Measurements from ENCODE around the gene PLEK.

PLEK gene

DNA sequence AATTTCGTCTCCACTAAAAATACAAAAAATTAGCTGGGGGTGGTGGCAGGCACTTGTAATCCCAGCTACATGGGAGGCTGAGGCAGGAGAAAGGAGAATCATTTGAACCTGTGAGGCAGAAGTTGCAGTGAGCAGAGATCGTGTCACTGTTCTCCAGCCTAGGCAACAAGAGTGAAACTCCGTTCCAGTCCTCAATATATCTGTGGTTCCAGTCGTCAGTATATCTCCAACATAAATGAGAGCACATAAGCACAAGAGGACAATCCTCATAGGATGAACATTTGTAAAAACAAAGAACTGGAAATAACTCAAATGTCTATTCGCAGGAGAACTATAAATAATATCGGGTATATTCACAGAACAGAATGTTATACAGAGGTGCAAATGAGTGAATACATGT lies 13.1 kb upstream of the PLEK start:
- no peaks in the 10 kb centered on the region for H3K27me3 ChIP-seq (ENCODE audit: insufficient read depth, poor library complexity, severe bottlenecking)
- H3K36me3 ChIP-seq (ENCODE audit: low read depth): no peaks in the 10 kb centered on the region
- H3K27ac ChIP-seq (ENCODE audit: poor library complexity, severe bottlenecking): no peak overlapping the region
- DNase-seq (ENCODE audit: low spot score) (no peak), ATAC-seq (ENCODE audit: low read depth) (no peak)
- TF ChIP-seq, protein P1, sequence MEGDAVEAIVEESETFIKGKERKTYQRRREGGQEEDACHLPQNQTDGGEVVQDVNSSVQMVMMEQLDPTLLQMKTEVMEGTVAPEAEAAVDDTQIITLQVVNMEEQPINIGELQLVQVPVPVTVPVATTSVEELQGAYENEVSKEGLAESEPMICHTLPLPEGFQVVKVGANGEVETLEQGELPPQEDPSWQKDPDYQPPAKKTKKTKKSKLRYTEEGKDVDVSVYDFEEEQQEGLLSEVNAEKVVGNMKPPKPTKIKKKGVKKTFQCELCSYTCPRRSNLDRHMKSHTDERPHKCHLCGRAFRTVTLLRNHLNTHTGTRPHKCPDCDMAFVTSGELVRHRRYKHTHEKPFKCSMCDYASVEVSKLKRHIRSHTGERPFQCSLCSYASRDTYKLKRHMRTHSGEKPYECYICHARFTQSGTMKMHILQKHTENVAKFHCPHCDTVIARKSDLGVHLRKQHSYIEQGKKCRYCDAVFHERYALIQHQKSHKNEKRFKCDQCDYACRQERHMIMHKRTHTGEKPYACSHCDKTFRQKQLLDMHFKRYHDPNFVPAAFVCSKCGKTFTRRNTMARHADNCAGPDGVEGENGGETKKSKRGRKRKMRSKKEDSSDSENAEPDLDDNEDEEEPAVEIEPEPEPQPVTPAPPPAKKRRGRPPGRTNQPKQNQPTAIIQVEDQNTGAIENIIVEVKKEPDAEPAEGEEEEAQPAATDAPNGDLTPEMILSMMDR (IDR thresholded peaks at IDR 0.05; ENCODE audit: poor library complexity, severe bottlenecking): no peak
- peaks cover 10% of the 10 kb centered on the region for H3K4me1 ChIP-seq (ENCODE audit: insufficient read depth, poor library complexity, severe bottlenecking)
- H3K4me3 ChIP-seq (ENCODE audit: severe bottlenecking): no peak overlapping the region
- H3K9me3 ChIP-seq (ENCODE audit: severe bottlenecking): no peaks in the 10 kb centered on the region

DNA sequence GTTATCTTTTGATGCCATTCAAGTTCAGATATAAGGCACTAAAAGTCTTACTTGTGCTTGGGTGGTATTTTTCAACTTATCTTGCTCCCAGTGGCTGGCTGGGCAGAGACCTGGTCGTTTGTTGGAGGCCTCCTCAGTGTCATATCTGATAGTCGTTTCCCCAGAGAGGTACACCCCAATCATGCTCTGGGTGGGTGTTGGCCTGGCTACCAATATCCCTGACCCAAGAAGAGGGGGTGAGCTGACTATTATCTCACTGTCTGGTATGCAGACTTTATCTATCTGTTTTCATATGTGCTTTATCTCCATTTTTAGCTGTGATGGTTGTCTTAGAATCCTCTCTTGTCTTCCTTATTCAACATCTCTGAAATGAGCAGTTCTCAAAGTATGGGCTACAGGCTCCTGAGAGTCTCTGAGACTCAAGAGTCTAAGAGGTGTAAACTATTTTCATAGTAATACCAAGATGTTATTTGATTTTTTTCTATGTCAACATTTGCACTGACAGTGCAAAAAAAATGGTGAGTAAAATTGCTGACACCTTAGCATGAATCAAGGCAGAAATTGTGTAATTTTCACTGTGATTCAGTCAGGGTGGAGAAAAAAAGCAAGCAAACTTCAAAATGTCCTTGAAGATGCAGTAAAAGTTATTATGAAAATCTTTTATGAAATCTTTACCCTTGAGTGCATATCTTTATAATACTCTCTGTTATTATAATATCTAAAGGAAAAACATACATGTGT lies 12.3 kb upstream of the PLEK start:
- no peak overlapping the region for H3K4me3 ChIP-seq (ENCODE audit: severe bottlenecking)
- ATAC-seq (ENCODE audit: low read depth): 0 out of 3 replicates have a peak, but pooled peaks have one; percentile 40
- no peaks in the 10 kb centered on the region for H3K36me3 ChIP-seq (ENCODE audit: low read depth)
- DNase-seq (ENCODE audit: low spot score): no peak
- peaks cover 10% of the 10 kb centered on the region for H3K4me1 ChIP-seq (ENCODE audit: insufficient read depth, poor library complexity, severe bottlenecking)
- no peaks in the 10 kb centered on the region for H3K9me3 ChIP-seq (ENCODE audit: severe bottlenecking)
- no peaks in the 10 kb centered on the region for H3K27me3 ChIP-seq (ENCODE audit: insufficient read depth, poor library complexity, severe bottlenecking)
- no peak overlapping the region for H3K27ac ChIP-seq (ENCODE audit: poor library complexity, severe bottlenecking)
- TF ChIP-seq, protein P1 (IDR thresholded peaks at IDR 0.05; ENCODE audit: poor library complexity, severe bottlenecking): no peak

- no peak overlapping the region for H3K4me3 ChIP-seq (ENCODE audit: severe bottlenecking)
- H3K9me3 ChIP-seq (ENCODE audit: severe bottlenecking): no peaks in the 10 kb centered on the region
- no peaks in the 10 kb centered on the region for H3K27me3 ChIP-seq (ENCODE audit: insufficient read depth, poor library complexity, severe bottlenecking)
- peaks cover 10% of the 10 kb centered on the region for H3K4me1 ChIP-seq (ENCODE audit: insufficient read depth, poor library complexity, severe bottlenecking)
- H3K27ac ChIP-seq (ENCODE audit: poor library complexity, severe bottlenecking): no peak overlapping the region
- DNase-seq (ENCODE audit: low spot score) (no peak), ATAC-seq (ENCODE audit: low read depth) (no peak)
- TF ChIP-seq, protein P1 (IDR thresholded peaks at IDR 0.05; ENCODE audit: poor library complexity, severe bottlenecking): no peak
- no peaks in the 10 kb centered on the region for H3K36me3 ChIP-seq (ENCODE audit: low read depth)
Observed at GRCh38 chr2:68356599-68357239, 8.4 kb upstream of the PLEK start.

DNA sequence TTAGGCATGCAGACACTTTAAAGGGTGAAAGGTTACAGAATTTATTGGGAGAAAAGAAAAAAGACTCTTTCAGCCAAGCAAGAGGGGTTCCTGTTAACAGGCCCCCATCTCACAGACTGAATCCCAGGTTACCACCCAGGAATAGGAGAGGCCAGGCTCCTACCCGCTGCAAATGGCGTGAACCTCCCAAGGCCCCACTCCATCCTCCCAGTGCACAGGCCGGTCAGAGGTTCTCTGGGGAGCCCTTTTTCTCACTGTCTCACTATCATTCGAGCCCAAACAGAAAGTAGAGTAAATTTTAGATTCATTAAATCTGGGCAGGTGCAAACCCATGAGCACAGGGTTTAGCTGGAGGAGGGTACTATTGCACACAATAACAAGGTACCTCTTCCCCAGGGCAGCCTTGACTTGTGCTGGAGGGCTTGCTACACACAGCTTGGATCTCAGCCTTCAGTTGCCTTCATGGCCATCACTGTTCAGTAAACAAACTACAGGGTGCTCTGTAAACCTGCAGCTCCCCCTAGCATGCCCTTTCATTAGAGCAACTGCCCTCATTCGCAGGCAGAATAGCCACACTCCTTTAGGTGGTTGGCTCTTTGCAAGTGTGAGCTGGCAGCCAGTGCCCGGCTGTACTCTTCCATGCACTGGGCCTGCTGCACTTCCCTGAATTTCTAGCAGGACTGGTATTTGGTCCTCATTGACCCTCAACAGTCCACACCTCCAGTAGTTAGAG lies 7.3 kb upstream of the PLEK start:
- DNase-seq (ENCODE audit: low spot score) (no peak), ATAC-seq (ENCODE audit: low read depth) (peak; percentile 90)
- TF ChIP-seq, protein P1 (IDR thresholded peaks at IDR 0.05; ENCODE audit: poor library complexity, severe bottlenecking): peak; percentile 48
- H3K4me1 ChIP-seq (ENCODE audit: insufficient read depth, poor library complexity, severe bottlenecking): peaks cover 9% of the 10 kb centered on the region
- H3K4me3 ChIP-seq (ENCODE audit: severe bottlenecking): no peak overlapping the region
- H3K9me3 ChIP-seq (ENCODE audit: severe bottlenecking): no peaks in the 10 kb centered on the region
- no peak overlapping the region for H3K27ac ChIP-seq (ENCODE audit: poor library complexity, severe bottlenecking)
- no peaks in the 10 kb centered on the region for H3K27me3 ChIP-seq (ENCODE audit: insufficient read depth, poor library complexity, severe bottlenecking)
- H3K36me3 ChIP-seq (ENCODE audit: low read depth): no peaks in the 10 kb centered on the region

All from RWPE2 (cell line).